Gastroesophageal sphincter (tissue), 3 donors: ENCODE results near the gene OR6Q1.

Experiments used
- POLR2AphosphoS5 ChIP-seq: sonication (generic); formaldehyde crosslinking; IDR thresholded peaks from one replicate; pipeline ENCODE4 v1.6.1; 2017; ENCODE audit warnings: antibody characterized with exemption
- TF ChIP-seq, protein P1 (sequence below), 4 experiments: fragments of 200-600 bp in 2 of 4; fragments of 450-650 bp in 2 of 4; sonication (generic) in 1 of 4; IDR thresholded peaks; one replicate each; pipeline ENCODE4 v1.5.1; 2017 to 2019; ENCODE audit warnings: antibody characterized with exemption in 4 of 4, mild to moderate bottlenecking in 2 of 4, moderate library complexity in 2 of 4

DNA sequence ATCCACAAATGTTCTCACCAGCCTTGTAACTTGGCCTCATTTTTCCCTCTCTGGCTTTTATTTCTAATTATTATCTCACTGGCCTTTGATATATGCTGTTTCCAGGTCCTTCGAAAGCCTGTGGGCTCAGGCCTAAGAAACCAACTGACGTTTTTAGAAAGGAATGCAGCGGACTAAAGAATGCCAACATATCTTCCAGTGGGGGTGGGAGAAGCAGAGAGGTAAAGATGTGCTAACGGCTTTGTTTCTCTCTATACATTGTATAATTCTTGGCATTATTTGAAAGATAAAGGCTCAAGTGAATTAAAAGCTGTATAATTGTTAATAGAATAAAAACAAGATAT, 28.2 kb downstream of the OR6Q1 start:
- TF ChIP-seq, protein P1, sequence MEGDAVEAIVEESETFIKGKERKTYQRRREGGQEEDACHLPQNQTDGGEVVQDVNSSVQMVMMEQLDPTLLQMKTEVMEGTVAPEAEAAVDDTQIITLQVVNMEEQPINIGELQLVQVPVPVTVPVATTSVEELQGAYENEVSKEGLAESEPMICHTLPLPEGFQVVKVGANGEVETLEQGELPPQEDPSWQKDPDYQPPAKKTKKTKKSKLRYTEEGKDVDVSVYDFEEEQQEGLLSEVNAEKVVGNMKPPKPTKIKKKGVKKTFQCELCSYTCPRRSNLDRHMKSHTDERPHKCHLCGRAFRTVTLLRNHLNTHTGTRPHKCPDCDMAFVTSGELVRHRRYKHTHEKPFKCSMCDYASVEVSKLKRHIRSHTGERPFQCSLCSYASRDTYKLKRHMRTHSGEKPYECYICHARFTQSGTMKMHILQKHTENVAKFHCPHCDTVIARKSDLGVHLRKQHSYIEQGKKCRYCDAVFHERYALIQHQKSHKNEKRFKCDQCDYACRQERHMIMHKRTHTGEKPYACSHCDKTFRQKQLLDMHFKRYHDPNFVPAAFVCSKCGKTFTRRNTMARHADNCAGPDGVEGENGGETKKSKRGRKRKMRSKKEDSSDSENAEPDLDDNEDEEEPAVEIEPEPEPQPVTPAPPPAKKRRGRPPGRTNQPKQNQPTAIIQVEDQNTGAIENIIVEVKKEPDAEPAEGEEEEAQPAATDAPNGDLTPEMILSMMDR (IDR thresholded peaks at IDR 0.05): no peak
- TF ChIP-seq POLR2AphosphoS5: no peak
